HUES6 (cell line): ENCODE results near the gene CCR5.

Experiments
- H3K27ac ChIP-seq: 2 replicates; pipeline ENCODE4 v1.7.0; 2013; ENCODE audit warnings: low read depth, mild to moderate bottlenecking, low read length, inconsistent platforms
- H3K27me3 ChIP-seq: 2 replicates; pipeline ENCODE4 v1.6.1; 2013; ENCODE audit warnings: low read length; ENCODE audit not compliant: control insufficient read depth, insufficient read depth
- H3K36me3 ChIP-seq: 2 replicates; pipeline ENCODE4 v1.6.1; 2013; ENCODE audit warnings: low read length; ENCODE audit not compliant: control insufficient read depth, insufficient read depth
- H3K4me1 ChIP-seq: 2 replicates; pipeline ENCODE4 v1.6.1; 2013; ENCODE audit warnings: low read length; ENCODE audit not compliant: control insufficient read depth, insufficient read depth
- H3K4me3 ChIP-seq: 2 replicates; pipeline ENCODE4 v1.5.1; 2013; ENCODE audit warnings: low read depth, low read length
- H3K9ac ChIP-seq: one replicate; pipeline ENCODE4 v1.6.1; 2013; ENCODE audit warnings: mild to moderate bottlenecking, low read length
- H3K9me3 ChIP-seq: 2 replicates; pipeline ENCODE4 v1.6.1; 2013; ENCODE audit warnings: low read depth, low read length; ENCODE audit not compliant: control insufficient read depth, insufficient read depth

CCR5 gene

DNA sequence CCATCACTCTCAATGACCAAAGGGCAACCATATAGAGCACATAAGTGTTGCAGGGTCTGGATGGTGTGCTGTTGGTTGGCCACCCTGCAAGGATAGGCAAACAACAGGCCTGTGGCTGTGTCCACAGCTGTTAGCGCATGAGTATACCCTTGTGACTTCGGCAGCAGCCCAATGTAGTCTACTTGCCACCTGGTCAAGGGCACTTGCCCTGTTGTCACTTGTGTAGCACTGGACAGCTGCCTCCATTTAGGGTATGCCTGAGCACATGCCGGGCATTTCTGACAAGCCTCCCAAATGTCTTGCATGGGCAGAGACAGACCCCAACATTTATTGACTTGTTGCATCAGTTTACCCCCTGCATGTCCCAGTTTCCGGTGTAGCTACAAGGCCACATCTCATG is 49.1 kb downstream of the CCR5 start:
- Histone ChIP-seq H3K27ac (no peak overlapping the region), H3K4me1 (peaks cover 8% of the 10 kb centered on the region), H3K27me3 (no peaks in the 10 kb centered on the region), H3K36me3 (no peaks in the 10 kb centered on the region), H3K9ac (no peak overlapping the region), H3K9me3 (no peaks in the 10 kb centered on the region), H3K4me3 (no peak overlapping the region)

DNA sequence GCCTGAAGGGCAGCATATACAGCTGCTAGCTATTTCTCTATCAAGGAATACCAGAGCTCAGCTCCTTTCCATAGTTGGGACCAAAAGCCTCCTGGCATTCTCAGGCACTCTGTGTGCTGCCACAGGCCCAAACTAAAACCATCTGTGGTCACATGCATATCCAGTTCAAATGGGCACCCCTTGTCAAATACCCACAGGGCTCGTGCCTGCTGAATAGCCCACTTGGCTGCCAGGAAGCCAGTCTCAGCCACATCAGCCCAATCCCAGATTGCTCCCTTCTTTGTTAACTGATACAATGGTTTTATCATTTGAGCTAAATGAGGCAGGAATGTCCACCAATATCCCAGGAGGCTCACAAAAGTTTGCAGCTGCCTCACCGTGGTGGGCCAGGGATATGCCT is 50.2 kb downstream of the CCR5 start:
- H3K4me1 ChIP-seq = peaks cover 8% of the 10 kb centered on the region
- no peak overlapping the region for H3K4me3 ChIP-seq
- no peak overlapping the region for H3K9ac ChIP-seq
- H3K27ac ChIP-seq = no peak overlapping the region
- no peaks in the 10 kb centered on the region for H3K9me3 ChIP-seq
- no peaks in the 10 kb centered on the region for H3K36me3 ChIP-seq
- no peaks in the 10 kb centered on the region for H3K27me3 ChIP-seq

DNA sequence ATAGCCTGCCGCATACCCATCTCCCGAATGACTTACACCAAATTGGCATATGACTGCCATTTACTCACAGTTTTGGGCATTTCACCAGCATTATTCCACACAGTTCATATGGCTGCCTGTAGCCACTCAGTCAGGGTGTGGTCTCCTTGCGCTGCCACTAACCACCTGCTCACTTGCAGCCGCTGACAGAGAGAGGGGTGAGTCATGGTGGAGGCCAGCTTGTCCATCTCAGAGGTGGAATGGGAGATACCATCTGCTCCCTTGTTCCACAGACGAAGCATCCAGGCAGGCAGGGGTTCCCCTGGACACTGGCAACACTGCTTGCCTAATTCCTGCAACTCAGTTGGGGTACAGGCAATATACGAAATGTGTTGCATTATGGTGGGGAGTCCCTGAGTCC is 51.9 kb downstream of the CCR5 start:
- no peak overlapping the region for H3K4me3 ChIP-seq
- peaks cover 8% of the 10 kb centered on the region for H3K4me1 ChIP-seq
- H3K27me3 ChIP-seq = no peaks in the 10 kb centered on the region
- no peak overlapping the region for H3K27ac ChIP-seq
- H3K36me3 ChIP-seq = no peaks in the 10 kb centered on the region
- H3K9ac ChIP-seq = no peak overlapping the region
- no peaks in the 10 kb centered on the region for H3K9me3 ChIP-seq

DNA sequence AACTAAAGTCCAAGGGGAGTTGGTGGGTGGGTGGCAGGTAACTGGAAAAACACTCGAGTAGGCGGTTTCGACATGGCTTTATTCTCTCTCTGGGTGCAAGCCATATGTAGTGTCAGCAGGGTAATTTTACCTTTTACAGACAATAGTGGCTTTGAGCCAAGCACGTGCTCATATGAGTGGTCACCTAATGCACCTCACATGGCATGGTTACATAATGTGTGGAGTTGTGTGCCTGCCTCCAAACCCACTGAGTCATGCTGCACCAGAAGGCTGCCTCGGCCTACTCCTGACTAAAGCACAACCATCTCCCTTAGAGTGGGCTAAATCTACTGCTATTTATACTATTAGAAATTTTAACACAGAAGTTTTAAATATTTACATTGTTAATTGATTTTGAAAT is 52.8 kb downstream of the CCR5 start:
- no peak overlapping the region for H3K9ac ChIP-seq
- H3K27ac ChIP-seq = no peak overlapping the region
- H3K36me3 ChIP-seq = no peaks in the 10 kb centered on the region
- H3K4me3 ChIP-seq = no peak overlapping the region
- H3K27me3 ChIP-seq = no peaks in the 10 kb centered on the region
- H3K9me3 ChIP-seq = no peaks in the 10 kb centered on the region
- H3K4me1 ChIP-seq = peaks cover 3% of the 10 kb centered on the region
